GM18498 (cell line): Measurements from ENCODE around the gene ZFPL1.

Source experiments
- ATAC-seq: cut with Tn5 transposase; IDR thresholded peaks from one replicate; pipeline ENCODE4 v1.9.1; 2021; ENCODE audit warnings: mild to moderate bottlenecking, moderate library complexity; ENCODE audit not compliant: unreplicated experiment

Gene ZFPL1

GRCh38 chr11:65059959-65060824 lies 23.8 kb upstream of the ZFPL1 start:
- no peak for ATAC-seq

- no peak for ATAC-seq
Measured at GRCh38 chr11:65060913-65061408, 23.1 kb upstream of the ZFPL1 start.

DNA sequence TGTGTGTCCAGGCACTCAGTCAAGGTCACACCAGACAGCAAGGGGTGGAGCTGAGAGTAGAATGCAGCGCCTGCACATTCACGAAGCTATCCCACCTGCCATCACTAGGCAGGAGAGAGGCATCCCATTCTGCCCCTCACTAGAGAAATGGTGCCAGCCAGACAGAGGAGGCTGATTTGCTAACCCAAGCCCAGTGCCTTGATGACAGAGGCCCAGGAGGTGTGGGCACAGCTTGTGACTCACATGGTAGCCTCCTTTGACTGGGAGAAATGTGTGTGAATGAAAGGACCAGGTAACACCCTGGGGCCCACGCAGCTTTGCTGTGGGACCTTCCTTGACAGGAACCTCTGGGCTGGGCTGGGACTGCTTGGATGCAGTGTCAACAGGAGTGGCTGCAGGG lies 20.5 kb upstream of the ZFPL1 start:
- ATAC-seq, result no peak

DNA sequence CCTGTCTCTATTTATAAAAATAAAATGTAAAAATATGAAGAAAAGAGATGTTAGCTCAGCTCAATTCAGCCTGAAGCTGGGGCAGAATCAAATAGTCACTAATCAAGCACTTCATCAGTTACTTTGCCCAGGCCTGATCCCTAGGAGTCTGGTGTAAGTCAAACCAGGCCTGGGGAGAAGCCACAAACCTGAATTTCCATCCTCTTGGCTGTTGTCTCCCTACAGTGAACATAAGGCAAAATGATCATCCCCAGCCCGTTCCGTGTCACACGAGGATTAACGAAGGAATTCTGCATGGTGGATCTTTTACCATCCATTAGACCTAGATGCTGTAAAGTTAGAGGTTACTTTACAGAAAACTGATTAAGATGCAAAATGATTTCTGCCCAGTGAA lies 19.2 kb upstream of the ZFPL1 start:
- no peak for ATAC-seq

DNA sequence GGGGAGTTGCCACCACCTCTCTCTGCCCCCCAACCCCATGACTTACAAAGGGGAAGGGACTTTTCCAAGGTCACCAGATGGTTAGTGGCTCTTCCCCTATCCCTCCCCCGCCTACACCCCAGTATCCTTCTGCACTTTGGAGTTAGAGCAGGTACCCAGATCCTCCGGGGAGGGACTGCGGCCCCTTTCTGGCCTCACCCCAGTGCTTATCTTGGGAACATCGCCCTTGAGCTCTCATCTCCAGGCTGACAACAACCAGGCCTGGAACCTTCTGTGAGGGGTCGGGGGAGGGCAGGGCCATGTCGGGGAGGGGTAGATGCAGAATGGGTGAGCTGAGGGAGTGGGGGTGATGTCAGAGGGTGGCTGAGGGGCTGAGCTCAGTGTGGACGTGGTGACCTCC lies 18.2 kb upstream of the ZFPL1 start:
- ATAC-seq, result no peak

- no peak for ATAC-seq
Measured at GRCh38 chr11:65066315-65066714, 17.7 kb upstream of the ZFPL1 start.

DNA sequence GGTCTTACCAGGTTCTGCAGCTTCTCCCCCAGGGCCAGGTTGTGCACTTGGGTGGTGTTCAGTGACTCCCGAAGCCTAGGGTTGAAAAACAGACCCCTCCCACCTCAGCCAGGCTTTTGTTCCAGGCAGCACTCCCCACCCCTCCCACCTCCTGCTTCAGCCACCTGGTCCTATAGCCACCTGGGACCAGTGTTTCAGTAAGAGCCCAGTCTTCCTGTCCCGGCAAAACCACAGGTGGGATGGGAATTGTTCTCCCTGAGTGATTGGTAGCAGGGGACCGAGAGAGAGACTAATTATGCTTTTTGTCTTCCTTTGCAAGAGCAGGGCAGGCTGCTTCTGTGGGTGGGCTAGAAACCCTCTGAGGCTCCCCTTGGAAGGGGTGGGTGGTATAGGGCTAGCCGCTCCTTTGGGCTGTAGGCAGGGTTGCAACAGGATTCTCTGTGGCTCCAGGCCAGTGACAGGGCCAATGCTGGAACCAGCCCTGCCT lies 17.2 kb upstream of the ZFPL1 start:
- no peak for ATAC-seq

- ATAC-seq, result no peak
Measured at GRCh38 chr11:65067446-65067845, 16.6 kb upstream of the ZFPL1 start.

DNA sequence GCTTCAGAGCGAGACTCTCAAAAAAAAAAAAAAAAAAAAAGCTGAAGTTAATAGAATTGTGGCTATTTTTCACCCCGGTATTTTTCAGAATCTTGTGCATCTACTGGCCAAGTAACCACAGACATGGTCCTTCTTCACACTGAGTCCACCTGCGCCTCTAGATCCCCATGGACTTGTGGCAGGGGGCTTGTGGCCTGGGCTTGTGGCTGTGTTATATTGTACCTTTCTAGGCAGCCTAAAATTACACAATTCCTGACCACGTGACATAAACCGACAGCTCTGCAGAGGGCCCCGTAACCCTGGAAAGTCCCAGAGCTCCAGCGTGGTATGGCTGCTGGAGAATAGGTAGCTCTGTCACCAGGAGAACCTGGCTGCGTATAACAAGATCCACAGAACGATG lies 14.8 kb upstream of the ZFPL1 start:
- no peak for ATAC-seq

GRCh38 chr11:65071907-65072630 lies 12.0 kb upstream of the ZFPL1 start:
- no peak for ATAC-seq

- no peak for ATAC-seq
Measured at GRCh38 chr11:65072631-65072966, 11.4 kb upstream of the ZFPL1 start.

DNA sequence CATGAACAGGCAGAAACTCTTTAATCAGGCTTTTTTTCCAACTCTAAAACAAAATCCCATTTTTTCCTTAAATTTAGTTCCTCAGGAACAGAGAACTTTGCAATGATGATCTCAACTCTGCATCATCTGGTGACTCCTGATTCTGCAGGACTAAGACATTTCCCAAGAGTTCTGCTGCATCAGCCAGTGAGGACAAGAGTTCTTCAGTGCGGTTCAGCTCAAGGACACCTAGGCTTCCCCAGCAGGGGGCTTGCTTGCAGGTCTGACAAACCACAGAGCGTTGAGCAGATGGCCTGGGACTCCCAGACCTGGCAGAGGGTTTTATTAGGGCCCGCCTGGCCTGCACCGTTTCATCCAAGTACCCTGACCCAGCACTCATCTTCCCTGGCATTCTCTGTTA lies 6.6 kb upstream of the ZFPL1 start:
- ATAC-seq, result no peak

DNA sequence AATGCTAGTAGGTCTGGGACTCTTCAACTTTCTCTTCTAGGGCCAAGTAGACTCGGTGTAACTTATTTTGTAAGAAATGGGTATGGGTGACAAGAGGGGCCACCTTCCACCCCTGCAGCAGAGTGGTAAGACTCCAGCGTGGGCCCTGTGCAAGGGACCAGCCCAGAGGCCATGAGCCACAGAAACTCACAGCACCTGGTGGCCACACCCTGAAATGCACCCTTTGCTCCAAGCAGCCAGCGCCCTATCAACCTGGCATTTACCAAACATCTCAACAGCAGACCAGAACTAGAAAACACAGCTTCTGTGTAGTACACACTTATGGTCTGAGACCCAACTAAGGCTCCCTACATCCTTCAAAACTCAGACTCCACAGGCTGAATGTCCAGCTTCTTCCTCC lies 5.9 kb upstream of the ZFPL1 start:
- ATAC-seq, result peak; percentile 46

GRCh38 chr11:65078786-65079342 lies 5.2 kb upstream of the ZFPL1 start:
- ATAC-seq, result no peak

- ATAC-seq, result peak; percentile 27
Measured at GRCh38 chr11:65083134-65083833, 738 bp upstream of the ZFPL1 start.

- ATAC-seq, result no peak
Measured at GRCh38 chr11:65084598-65085375, 765 bp downstream of the ZFPL1 start.

GRCh38 chr11:65085446-65085845 lies 1.4 kb downstream of the ZFPL1 start:
- no peak for ATAC-seq

GRCh38 chr11:65086809-65087208 lies 2.8 kb downstream of the ZFPL1 start:
- no peak for ATAC-seq

DNA sequence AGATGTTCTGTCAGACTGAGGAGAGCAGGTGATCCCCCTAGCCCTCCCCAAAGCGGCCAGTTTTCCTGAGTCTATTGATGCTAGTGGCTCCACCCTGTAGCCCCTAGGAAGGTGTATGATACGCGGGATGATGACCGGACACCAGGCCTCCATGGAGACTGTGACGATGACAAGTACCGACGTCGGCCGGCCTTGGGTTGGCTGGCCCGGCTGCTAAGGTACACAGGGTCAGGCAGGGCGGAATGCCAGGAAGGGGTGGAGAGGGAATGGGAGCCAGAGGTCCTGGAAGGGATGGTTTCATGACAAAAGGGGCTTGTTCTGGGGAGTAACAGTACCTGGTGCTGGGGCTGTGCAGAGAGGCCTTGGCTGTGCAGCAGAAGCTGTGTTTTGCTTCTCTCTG lies 3.2 kb downstream of the ZFPL1 start:
- ATAC-seq, result no peak

DNA sequence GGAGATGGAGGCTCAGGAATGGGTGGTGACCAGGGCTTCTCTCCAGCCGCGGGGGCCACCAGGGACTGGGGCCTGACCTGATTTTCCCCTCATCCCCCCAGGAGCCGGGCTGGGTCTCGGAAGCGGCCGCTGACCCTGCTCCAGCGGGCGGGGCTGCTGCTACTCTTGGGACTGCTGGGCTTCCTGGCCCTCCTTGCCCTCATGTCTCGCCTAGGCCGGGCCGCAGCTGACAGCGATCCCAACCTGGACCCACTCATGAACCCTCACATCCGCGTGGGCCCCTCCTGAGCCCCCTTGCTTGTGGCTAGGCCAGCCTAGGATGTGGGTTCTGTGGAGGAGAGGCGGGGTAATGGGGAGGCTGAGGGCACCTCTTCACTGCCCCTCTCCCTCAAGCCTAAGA lies 3.8 kb downstream of the ZFPL1 start:
- ATAC-seq, result no peak
